Common myeloid progenitor, CD34-positive (primary cell): ENCODE results near the gene CCDC85C.
A peak's percentile ranks its signal among the peaks of the same experiment; 100 is the strongest.

Source experiments
- CTCF ChIA-PET: fragments of 350-600 bp; sonication (Branson Sonifier 250); formaldehyde crosslinking; loops from one replicate; lab custom pipeline; 2021; ENCODE audit warnings: antibody characterized with exemption; lab: Charles Lee
- POLR2A ChIA-PET: fragments of 350-600 bp; sonication (Branson Sonifier 250); formaldehyde crosslinking; loops from one replicate; lab custom pipeline; 2021; ENCODE audit warnings: antibody characterized with exemption; lab: Charles Lee
- DNase-seq, 3 donors: peaks; one replicate each; pipeline versions ENCODE4 v3.0.0 to v3.0.0-alpha.2; 2013
- H3K27ac ChIP-seq, 2 experiments: 1 replicate in 1 of 2; 2 replicates in 1 of 2; pipeline ENCODE4 v1.7.0; 2013; ENCODE audit warnings: inconsistent platforms in 2 of 2, low read length in 2 of 2, mild to moderate bottlenecking in 2 of 2, low read depth in 1 of 2, moderate library complexity in 1 of 2; ENCODE audit not compliant: severe bottlenecking in 2 of 2, insufficient read depth in 1 of 2, poor library complexity in 1 of 2
- H3K27me3 ChIP-seq, 5 experiments: replicated peaks in 2 of 5; 1 replicate in 3 of 5; 2 replicates in 2 of 5; pipeline versions ENCODE4 v1.6.1 to v1.7.0; 2013; ENCODE audit warnings: low read length in 4 of 5, mild to moderate bottlenecking in 2 of 5, moderate library complexity in 2 of 5, inconsistent platforms in 1 of 5; ENCODE audit not compliant: insufficient read depth in 5 of 5, control insufficient read depth in 4 of 5
- H3K36me3 ChIP-seq, 4 experiments: 1 replicate in 2 of 4; 2 replicates in 2 of 4; pipeline versions ENCODE4 v1.6.1 to v1.7.0; 2013; ENCODE audit warnings: low read length in 3 of 4, control low read depth in 1 of 4, mild to moderate bottlenecking in 1 of 4; ENCODE audit not compliant: control insufficient read depth in 4 of 4, insufficient read depth in 4 of 4
- H3K4me1 ChIP-seq, 4 experiments: 1 replicate in 3 of 4; 2 replicates in 1 of 4; pipeline versions ENCODE4 v1.6.1 to v1.7.1; 2013; ENCODE audit warnings: low read length in 3 of 4, mild to moderate bottlenecking in 3 of 4, control low read depth in 1 of 4, inconsistent platforms in 1 of 4, moderate library complexity in 1 of 4; ENCODE audit not compliant: control insufficient read depth in 4 of 4, insufficient read depth in 4 of 4; ENCODE audit errors: control extremely low read depth in 1 of 4
- H3K4me3 ChIP-seq, 7 experiments: 1 replicate in 4 of 7; 2 replicates in 3 of 7; pipeline versions ENCODE4 v1.5.1 to v1.7.0; 2013; ENCODE audit warnings: mild to moderate bottlenecking in 7 of 7, low read length in 6 of 7, moderate library complexity in 6 of 7, inconsistent platforms in 2 of 7, low read depth in 2 of 7, control low read depth in 1 of 7; ENCODE audit not compliant: insufficient read depth in 4 of 7, control insufficient read depth in 1 of 7; ENCODE audit errors: extremely low read depth in 1 of 7
- H3K9me3 ChIP-seq, 5 experiments: 1 replicate in 4 of 5; 2 replicates in 1 of 5; pipeline versions ENCODE4 v1.6.1 to v1.7.1; 2013; ENCODE audit warnings: low read length in 4 of 5, mild to moderate bottlenecking in 2 of 5, inconsistent platforms in 1 of 5, low read depth in 1 of 5, moderate library complexity in 1 of 5; ENCODE audit not compliant: control insufficient read depth in 4 of 5, insufficient read depth in 2 of 5; ENCODE audit errors: control extremely low read depth in 1 of 5
- WGBS: methylation state at CpG from one replicate; pipeline ENCODE4 v1.1.5; 2013; ENCODE audit not compliant: insufficient coverage; 5-methylcytosine and 5-hydroxymethylcytosine counted together

Gene CCDC85C

DNA sequence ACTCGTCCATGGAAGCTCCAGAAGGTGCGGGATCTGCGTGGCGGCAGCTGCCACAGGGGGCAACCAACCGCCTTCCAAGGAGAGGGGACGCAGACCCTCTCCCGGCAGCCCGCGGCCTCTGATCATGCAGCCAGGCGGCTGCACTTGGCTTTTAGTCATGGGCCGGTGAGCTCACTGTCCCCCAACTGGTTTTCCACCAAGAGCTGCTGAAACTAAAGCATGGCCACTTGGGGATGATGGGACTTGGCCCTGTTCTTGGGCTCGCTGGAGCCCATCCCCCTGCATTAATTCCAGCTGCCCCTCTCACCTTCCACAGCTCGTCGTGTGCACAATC lies 39.1 kb downstream of the CCDC85C start:
- ChIA-PET CTCF (interaction anchor here (1.3 kb wide), 1 partner anchor 11 kb away, joined by 3 read pairs; no protein-coding TSS in a partner anchor), POLR2A (no interaction called here)
- no peak overlapping the region for H3K4me3 ChIP-seq
- H3K9me3 ChIP-seq: no peaks in the 10 kb centered on the region
- no peak overlapping the region for H3K27ac ChIP-seq
- no peak for DNase-seq
- peaks cover 0 to 15% (median 8%) of the 10 kb centered on the region in 4 experiments for H3K4me1 ChIP-seq
- peaks cover 0 to 33% (median 6%) of the 10 kb centered on the region in 5 experiments for H3K27me3 ChIP-seq
- WGBS: 95% methylated on average over 13 of the region's 14 CpGs
- H3K36me3 ChIP-seq: no peaks in the 10 kb centered on the region

DNA sequence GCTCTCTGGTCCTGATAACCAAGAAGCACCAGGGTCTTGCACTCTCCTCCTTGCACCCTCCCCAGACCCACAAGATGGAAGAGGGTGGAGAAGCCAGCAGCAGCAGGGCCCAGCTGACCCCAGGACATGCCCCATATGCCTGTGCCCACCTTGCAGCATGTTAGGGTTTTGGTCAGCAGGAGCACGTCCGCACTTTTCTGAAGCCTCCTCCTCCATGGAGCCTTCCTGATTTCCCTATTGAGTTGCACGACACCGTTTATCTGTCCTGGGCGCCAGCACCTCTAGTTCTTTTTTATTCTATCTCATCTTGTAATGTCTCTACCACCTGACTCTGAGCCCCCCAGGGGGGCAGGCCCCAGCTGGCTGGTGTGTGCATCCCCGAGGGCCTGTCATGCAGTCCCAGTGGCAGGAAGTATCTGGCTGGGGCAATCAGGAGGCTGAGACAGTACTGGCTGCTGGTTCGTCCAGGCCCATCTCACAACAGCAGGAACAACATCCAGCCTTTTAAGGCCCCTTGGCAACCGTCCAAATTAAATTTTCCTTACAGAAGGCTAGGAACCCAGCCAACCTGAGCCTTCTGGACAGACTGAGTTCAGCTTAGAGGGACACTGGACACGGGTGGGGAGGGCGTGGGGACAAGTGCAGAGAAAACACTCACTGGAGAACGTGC lies 39.6 kb downstream of the CCDC85C start:
- no peak overlapping the region for H3K4me3 ChIP-seq
- H3K27me3 ChIP-seq: peaks cover 0 to 33% (median 6%) of the 10 kb centered on the region in 5 experiments
- POLR2A ChIA-PET: no interaction called here
- CTCF ChIA-PET: interaction anchor here (1.3 kb wide), 1 partner anchor 11 kb away, joined by 3 read pairs; no protein-coding TSS in a partner anchor
- WGBS: 87% methylated on average over 10 of the region's 11 CpGs
- H3K27ac ChIP-seq: no peak overlapping the region
- no peak for DNase-seq
- no peaks in the 10 kb centered on the region for H3K9me3 ChIP-seq
- peaks cover 0 to 15% (median 8%) of the 10 kb centered on the region in 4 experiments for H3K4me1 ChIP-seq
- H3K36me3 ChIP-seq: no peaks in the 10 kb centered on the region

- POLR2A ChIA-PET: no interaction called here
- CTCF ChIA-PET: interaction anchor here (1.3 kb wide), 1 partner anchor 12 kb away, joined by 3 read pairs; no protein-coding TSS in a partner anchor
- DNase-seq: no peak
- no peak overlapping the region for H3K27ac ChIP-seq
- peaks cover 0 to 12% (median 7%) of the 10 kb centered on the region in 4 experiments for H3K4me1 ChIP-seq
- H3K27me3 ChIP-seq: peaks cover 0 to 33% (median 6%) of the 10 kb centered on the region in 5 experiments
- no peaks in the 10 kb centered on the region for H3K9me3 ChIP-seq
- no peak overlapping the region for H3K4me3 ChIP-seq
- 79% methylated on average over 3 of the region's 6 CpGs for WGBS
- no peaks in the 10 kb centered on the region for H3K36me3 ChIP-seq
Observed at GRCh38 chr14:99563749-99564129, 40.3 kb downstream of the CCDC85C start.

- Histone ChIP-seq H3K27me3 (peaks cover 0 to 33% (median 6%) of the 10 kb centered on the region in 5 experiments), H3K4me1 (peaks cover 0 to 6% (median 2%) of the 10 kb centered on the region in 4 experiments), H3K36me3 (no peaks in the 10 kb centered on the region), H3K9me3 (no peaks in the 10 kb centered on the region), H3K4me3 (no peak overlapping the region), H3K27ac (no peak overlapping the region)
- peak in 1 of 3 donors; percentile 11 for DNase-seq
- CTCF ChIA-PET: interaction anchor here (1.5 kb wide), 1 partner anchor 13 kb away, joined by 3 read pairs; no protein-coding TSS in a partner anchor
- POLR2A ChIA-PET: no interaction called here
- 47% methylated on average over 16 of the region's 23 CpGs for WGBS
Observed at GRCh38 chr14:99562856-99563748, 40.9 kb downstream of the CCDC85C start.

DNA sequence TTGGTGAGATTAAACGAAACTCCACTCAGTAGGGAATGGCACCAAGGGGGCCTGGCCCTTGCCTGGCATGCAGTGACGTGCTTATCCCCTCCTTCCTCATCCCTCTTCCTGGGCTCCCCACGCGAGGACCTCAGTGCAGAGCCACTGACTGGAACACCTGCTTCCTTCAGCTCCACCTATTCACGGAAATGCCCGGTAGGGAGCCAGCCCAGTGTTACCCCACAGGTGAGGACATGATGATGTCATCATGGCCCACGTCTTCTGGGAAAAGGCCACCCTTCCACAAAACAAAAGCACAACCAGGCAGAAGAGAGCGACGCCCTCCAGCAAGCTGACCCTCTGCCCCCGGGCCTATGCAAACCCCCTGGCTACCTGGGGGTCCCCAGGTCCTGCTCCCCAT lies 42.1 kb downstream of the CCDC85C start:
- Histone ChIP-seq H3K27me3 (peaks cover 0 to 31% (median 6%) of the 10 kb centered on the region in 5 experiments), H3K4me1 (peaks cover 0 to 6% (median 2%) of the 10 kb centered on the region in 4 experiments), H3K27ac (no peak overlapping the region), H3K4me3 (no peak overlapping the region), H3K36me3 (no peaks in the 10 kb centered on the region), H3K9me3 (no peaks in the 10 kb centered on the region)
- CTCF ChIA-PET: interaction anchor here (0.8 to 1.5 kb wide), 2 partner anchors 14 to 43 kb away, joined by 3 read pairs; no protein-coding TSS in a partner anchor
- DNase-seq: no peak
- 85% methylated on average over 9 of the region's 10 CpGs for WGBS
- POLR2A ChIA-PET: no interaction called here

DNA sequence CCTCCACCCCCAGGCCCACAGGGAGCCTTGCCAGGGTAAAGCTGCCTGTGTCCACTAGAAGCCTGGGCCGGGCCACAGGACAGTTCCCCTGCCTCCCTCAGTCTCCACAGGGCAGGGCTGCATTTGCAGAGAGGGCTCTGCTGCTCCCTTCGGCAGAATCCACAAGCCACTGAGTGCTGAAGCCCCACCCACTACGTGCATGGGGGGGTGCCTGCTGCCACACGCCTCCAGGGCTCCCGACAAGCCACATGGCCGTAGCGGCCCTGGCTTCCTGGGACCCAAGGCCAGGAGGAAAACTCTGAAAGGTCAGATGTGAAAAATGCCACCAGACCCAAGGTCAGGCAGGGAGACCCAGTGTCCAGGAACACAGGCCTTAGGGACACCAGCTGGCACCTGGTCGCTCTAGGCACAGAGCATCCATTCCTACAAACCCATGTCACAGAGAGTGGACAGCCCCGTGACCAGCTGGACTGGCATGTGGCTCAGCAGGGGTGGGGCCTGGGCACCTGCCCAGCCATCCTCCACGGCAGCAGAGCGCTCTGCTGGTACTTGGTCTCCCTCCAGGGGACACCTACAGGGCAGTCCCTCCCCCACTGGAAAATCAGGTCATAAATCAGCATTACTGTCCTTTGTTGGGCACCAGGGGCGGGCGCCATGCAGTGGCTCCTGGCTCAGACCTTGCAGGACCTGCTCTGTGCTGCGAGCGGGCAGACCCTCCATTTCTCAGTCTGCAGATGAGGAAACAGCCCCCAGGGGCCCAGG lies 42.9 kb downstream of the CCDC85C start:
- no peaks in the 10 kb centered on the region for H3K9me3 ChIP-seq
- no peak overlapping the region for H3K4me3 ChIP-seq
- peaks cover 0 to 6% (median 2%) of the 10 kb centered on the region in 4 experiments for H3K4me1 ChIP-seq
- DNase-seq: no peak
- no peak overlapping the region for H3K27ac ChIP-seq
- ChIA-PET CTCF (interaction anchor here (0.8 kb wide), 1 partner anchor 44 kb away, joined by 3 read pairs; no protein-coding TSS in a partner anchor), POLR2A (no interaction called here)
- peaks cover 0 to 23% (median 6%) of the 10 kb centered on the region in 5 experiments for H3K27me3 ChIP-seq
- no peaks in the 10 kb centered on the region for H3K36me3 ChIP-seq
- WGBS: 82% methylated on average over 14 of the region's 15 CpGs
